ENCODE measurements around the gene IGSF3.

GRCh38 chr1:116554924-116555323 lies 112.6 kb downstream of the IGSF3 start:
- no peak for TF ChIP-seq NANOG (IDR thresholded peaks at IDR 0.05; ENCODE audit: borderline replicate concordance)
- TF ChIP-seq CTCF (conservative IDR thresholded peaks at IDR 0.05; ENCODE audit: low read depth in 2 of 2): no peak
- TF ChIP-seq EZH2 (IDR thresholded peaks at IDR 0.05; ENCODE audit: low read depth, unreplicated experiment): no peak
- TF ChIP-seq POLR2AphosphoS5 (IDR thresholded peaks at IDR 0.05; ENCODE audit: low read depth): no peak
- TF ChIP-seq EZH2phosphoT487 (IDR thresholded peaks at IDR 0.05; ENCODE audit: unreplicated experiment): no peak
- no peak for TF ChIP-seq ETS1 (IDR thresholded peaks at IDR 0.05)
- no peak for TF ChIP-seq ZNF114 (CRISPR knock-in tag; IDR thresholded peaks at IDR 0.05)
- no peak for TF ChIP-seq CREB1 (CRISPR knock-in tag; IDR thresholded peaks at IDR 0.05; ENCODE audit: low read depth)
- no peak for TF ChIP-seq JUNB (IDR thresholded peaks at IDR 0.05; ENCODE audit: unreplicated experiment)
- TF ChIP-seq ZNF462 (CRISPR knock-in tag; IDR thresholded peaks at IDR 0.05): no peak
- TF ChIP-seq REST (IDR thresholded peaks at IDR 0.05; ENCODE audit: unreplicated experiment): no peak
- no peak for TF ChIP-seq STAT1 (IDR thresholded peaks at IDR 0.05; ENCODE audit: unreplicated experiment)
- no peak for TF ChIP-seq ZNF331 (CRISPR knock-in tag; IDR thresholded peaks at IDR 0.05; ENCODE audit: low read depth)
